ENCODE measurements around the gene TLR3.

The TLR3 gene

DNA sequence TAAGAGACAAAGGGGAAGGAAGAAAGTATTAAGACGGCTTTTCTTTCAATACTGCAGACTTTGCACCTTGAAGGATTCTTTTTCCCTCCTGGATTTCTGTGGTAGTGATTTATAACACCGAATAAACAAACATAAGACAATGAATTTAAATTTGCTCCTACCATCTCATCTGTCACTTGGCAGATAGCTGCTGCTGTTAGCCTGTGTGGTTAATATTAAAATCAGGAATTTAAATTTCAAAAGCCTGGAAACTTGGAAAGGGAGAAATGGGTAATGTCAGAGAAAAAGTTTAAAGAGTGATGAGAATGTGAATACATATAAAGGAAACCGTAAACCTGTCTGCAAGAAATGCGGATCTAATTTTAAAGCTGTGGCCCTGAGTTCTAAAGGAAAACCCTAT is 39.0 kb downstream of the TLR3 start:
- DNase-seq: no peak

DNA sequence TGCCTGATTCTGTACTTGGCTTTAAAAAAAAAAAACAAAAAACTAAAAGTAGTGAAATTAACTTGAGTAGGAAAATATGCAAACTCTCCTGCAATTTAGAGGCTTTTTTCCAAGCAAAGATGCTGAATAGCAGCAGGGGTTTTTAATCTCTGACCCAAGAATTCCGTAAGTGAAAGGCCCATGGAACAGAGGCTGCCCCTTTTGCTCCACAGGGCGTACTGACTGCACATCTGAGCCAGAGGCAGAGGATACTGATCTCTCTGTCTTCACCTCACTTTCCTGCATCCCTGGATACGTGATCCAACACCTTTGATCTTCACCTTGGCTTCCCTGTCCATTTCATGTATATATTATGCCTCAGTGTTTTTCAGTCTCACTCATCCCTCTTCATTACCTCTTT is 39.4 kb downstream of the TLR3 start:
- DNase-seq: no peak

DNA sequence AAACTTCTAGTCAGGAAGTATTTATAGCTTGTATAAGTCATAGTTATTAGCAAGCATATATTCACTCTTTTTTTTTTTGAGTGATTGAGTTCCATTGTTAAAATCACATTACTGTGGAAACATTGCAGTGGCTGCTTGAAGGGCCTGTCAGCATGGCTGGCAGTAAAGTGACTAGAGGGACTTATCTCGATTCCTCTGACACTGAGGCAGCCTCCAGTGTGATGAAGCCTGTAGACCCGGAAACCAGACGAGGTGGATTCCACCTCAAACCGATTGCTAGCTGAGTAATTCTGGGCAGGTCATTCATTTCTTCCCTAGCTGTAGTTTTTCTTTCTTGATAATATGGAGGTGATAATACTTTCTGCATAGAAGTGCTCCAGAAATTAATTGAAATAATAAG is 40.3 kb downstream of the TLR3 start:
- no peak for DNase-seq

DNA sequence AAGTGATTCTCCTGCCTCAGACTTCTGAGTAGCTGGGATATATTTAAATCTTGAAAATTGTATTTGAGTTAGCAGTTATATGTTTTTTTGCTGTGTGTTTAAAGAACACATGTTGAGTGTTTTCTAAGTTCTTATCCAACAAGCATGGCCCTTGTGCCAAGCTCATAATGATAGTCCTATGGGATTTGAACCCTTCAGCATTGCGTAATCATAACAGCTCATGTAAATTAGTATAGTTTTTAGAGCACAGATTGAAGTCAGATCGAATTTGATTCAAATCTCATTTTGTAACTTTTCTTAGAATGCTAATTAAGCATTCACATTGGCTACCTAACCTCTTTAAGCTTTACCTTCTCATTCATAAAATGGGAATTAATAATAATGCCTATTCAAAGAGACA is 47.7 kb downstream of the TLR3 start:
- no peak for DNase-seq

DNA sequence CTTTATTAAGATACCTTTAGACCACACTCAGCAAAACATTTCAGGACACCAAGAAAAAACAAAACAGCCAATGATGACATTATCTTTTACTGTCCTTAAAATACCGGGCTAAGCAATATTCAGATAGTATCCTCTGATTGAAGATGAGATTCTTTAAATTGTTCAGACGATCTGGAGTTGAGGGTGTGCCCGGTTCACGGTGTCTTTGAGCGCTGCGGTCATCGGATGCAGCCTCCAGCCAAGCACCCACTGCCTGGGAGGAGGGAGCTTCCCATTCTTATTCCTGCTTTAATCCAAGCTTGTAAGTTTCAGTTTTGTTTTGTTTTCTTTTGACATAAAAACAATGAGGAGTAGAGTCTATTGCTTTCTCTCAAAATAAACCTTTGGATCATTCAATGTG is 49.6 kb downstream of the TLR3 start:
- DNase-seq: no peak

DNA sequence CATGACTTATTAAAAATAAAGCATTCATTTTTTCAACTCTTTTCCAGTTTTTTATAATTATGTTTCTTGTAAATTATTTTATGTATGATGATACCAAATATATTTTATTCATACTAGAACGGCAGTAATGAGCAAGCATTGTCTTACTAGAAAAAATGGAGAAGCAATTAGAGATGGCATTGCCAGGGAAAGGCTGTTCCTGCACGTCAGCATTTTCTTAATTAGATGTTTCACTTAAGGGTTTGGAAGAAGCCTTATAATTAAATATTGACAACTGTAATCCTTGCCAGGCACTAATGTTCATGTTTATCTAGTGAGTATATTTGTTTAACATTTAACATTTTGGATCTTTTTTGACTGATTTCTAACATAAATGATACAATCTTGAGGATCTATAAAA is 52.1 kb downstream of the TLR3 start:
- DNase-seq: no peak

DNA sequence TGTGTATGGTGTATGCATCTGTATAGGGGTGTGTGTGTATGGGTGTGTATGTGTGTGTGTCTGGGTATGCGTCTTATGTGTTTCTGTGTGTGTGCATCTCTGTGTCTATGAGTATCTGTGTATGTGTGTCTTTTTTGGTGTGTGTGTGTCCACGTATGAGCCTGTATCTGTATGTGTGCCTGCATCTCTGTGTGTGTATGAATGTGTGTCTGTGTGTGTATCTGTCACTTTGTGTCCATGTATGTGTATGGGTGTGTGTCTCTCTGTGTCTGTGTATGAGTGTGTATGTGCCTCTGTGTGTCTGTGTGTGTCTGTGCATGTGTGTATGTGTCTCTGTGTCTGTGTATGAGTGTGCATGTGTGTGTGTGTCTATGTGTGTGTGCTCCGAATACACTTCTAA is 59.9 kb downstream of the TLR3 start:
- DNase-seq: no peak

DNA sequence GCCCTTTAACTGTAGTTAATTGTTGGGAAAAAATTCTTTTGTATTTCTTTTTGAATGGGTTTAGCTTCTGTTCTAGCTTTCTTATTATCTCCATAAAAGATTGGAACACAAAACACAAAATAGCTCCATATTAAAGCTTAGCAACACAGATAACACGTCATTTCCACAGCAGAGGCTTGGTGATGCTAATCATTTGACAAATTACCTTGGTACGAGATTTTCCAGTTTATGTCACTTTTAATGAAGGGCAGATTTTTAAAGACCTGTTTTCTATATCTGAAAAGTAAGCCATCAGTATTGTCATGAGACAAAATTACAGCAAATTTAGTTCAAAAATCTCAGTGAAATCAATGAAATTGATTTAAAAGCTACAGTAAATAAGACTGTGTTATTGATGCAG is 63.0 kb downstream of the TLR3 start:
- no peak for DNase-seq

DNA sequence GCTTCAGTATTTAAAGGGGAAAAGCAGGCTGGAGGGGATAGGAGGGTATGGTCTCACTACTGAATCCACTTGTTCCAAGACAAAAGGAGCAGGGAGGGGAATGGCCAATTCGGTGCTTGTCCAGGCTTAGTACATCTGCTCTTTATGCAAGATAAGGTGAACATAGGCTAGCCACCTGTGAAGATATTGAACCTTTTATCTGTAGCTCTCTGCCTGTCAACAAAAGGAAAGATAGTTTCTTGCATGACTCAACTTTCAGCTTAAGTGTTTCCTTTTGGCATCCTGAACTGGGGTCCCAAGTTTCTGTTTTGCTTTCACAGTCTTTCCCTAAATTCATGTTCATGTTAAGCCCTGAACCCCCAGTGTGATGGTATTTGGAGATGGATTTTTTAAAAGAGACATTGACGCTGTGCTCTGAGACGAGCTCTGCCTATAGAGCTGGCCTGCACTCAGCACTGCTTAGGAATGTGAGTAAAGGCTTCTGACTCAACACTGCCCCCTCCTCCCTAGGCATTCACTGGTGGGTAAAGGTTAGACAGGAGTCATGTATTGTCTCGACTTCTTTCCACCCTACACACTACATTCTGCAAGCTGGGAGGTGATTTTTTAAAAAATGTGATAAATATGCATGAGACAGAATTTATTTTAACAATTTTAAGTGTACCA is 63.8 kb downstream of the TLR3 start:
- DNase-seq: no peak

DNA sequence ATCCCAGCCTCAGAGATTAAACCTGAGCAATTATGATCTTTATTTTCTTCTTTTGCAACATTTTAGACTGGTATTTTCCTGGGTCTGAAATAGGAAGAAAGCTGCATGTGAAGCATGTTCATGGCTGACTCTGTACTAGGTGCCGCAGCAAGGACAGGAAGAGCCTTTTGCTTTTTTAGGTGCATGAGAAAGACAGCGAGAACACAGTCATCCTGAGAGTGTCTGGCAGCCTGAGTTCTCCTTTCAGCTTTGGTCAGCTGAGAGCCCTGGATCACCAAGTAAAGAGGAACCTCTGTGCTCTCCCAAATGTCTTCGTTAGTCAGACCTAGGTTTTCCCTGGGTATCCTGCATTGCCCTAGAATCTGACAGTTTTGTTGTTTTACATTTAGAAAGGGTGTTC is 65.3 kb downstream of the TLR3 start:
- DNase-seq: no peak

DNA sequence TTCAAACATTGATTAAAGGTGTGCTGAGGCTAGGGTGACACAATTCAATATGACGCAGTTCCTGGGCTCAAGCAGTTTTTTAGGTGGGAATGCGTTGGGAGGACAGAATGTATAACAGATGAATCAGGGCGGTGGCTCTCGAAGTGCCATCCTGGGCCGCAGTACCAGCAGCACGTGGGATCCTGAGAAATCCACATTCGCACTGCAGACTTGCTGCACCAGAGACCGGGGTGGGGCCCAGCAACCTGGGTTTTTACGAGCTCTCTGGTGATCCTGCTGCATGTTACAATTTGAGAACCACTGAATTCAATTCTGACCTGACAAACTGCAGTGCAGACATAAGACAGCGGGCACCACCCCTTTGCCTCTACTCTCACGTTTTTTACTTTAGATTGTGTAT is 65.9 kb downstream of the TLR3 start:
- DNase-seq: no peak

DNA sequence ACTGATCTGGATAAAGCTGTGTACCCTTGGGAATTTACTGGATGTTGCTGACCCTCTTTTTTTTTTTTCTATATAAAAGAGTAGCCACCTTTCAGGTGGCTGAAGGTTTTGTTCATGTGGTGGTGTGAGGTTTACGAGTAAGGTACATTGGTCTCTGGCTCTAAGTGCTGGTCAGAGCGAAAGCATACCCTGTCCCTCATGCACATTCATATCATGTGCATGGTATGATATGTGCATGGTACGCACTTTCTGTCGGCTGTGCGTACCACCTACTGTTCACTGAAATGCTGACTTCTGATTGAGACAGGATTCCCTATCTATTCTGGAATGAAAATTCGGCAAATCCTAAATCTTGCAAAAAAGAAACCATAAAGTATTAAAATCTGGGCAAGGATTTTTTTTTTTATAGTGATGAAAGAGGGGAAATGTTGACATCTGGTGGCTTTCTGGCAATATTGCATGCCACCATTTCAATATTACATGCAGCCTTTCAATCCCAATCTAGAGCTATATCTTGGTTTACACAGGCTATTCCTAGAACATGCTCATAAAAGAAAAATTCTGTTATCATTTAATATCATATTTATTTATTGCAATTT is 68.3 kb downstream of the TLR3 start:
- peak; percentile 15 for DNase-seq
